GOT3 (cell line): ENCODE measurements around the gene CACHD1.

Experiments
- DNase-seq: peaks from one replicate; lab custom pipeline; 2025; ENCODE audit warnings: mixed read lengths; lab: John Stamatoyannopoulos, UW

CACHD1 gene

DNA sequence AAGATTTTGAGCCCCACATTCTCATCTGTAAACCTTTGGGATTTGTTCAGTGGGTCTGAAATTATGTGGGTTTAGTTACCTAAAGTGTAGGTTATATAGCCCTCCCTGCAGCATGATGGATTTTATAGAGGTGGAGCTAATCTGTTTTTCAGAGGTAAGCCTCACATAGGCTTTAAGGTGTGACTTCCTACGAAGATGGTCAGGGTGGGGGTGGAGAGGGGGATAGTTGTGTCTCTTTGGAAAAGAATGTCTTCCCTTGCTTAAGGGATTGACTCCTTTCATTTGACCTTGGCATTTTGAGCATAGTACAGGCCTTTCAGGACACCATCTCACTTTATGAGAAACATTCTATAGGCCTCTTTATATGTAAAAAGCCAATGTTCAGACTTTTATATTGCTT is 3.4 kb downstream of the CACHD1 start:
- DNase-seq: no peak

GRCh38 chr1:64474133-64474532 is 4.2 kb downstream of the CACHD1 start:
- no peak for DNase-seq

DNA sequence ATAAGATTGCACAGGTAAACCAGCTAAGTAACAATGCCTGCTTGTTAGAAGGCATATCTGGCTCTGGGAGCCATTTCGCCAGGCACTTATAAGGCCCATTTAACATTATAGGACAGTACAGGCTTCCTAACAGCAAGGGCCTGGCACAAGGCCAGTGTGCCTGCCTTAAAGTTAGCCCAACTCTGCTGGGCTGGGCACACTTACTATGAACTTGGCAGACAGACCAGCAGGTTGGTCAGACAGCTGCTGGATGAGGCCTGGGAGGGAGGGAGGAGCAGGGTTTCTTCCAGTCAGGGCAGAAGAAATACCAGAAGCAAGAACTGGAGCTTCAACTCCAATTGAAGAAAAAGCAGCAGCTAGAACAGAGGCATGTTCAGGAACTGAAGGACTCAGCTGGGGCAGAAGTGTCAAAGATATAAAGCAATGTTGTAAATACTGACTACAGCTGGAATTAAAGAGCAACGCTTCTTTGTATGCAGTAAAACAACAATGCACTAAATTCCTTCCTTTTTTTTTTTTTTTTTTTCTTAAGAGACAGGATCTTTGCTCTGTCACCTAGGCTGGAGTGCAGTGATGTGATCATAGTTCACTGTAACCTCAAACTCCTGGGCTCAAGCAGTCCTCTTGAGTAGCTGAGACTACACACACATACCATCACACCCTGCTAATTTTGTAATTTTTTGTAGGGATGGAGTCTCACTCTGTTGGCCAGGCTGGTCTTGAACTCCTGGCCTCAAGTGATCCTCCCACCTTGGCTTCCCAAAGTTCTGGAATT is 4.9 kb downstream of the CACHD1 start:
- DNase-seq: no peak

DNA sequence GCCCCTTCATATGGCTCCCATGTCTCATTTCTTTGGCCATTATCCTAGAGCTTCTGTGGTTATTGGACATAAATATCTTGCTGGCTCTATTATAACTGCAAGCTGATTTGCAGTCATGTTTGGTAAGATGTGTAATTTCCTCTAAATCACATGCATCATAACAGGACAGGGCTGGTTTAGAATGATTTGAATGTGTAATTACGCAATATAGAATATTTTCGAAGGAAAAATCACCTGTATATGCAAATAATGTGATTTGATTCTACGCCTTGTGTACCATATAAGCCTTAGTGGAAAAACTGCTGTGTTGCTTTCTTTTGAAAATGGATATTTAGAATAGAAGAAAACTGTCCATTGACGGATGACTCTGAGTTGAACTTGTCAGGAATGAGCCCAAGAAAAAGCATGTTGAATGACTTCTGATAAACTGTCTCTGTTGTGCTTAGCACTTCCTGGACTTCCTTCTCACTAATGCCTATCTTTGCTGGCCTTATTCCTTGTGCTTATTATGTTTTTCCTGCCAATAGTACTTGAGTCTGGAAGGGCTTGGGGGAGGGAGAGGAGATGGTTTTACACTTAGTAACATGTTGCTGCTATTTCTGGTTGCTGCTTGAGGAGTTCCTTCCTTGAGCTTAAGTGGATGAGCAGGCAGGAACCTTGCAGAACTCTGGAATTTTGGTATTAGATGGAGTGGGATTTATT is 6.5 kb downstream of the CACHD1 start:
- no peak for DNase-seq

- DNase-seq: no peak
Observed at GRCh38 chr1:64478594-64479470, 8.9 kb downstream of the CACHD1 start.

- no peak for DNase-seq
Observed at GRCh38 chr1:64479874-64480273, 9.9 kb downstream of the CACHD1 start.

DNA sequence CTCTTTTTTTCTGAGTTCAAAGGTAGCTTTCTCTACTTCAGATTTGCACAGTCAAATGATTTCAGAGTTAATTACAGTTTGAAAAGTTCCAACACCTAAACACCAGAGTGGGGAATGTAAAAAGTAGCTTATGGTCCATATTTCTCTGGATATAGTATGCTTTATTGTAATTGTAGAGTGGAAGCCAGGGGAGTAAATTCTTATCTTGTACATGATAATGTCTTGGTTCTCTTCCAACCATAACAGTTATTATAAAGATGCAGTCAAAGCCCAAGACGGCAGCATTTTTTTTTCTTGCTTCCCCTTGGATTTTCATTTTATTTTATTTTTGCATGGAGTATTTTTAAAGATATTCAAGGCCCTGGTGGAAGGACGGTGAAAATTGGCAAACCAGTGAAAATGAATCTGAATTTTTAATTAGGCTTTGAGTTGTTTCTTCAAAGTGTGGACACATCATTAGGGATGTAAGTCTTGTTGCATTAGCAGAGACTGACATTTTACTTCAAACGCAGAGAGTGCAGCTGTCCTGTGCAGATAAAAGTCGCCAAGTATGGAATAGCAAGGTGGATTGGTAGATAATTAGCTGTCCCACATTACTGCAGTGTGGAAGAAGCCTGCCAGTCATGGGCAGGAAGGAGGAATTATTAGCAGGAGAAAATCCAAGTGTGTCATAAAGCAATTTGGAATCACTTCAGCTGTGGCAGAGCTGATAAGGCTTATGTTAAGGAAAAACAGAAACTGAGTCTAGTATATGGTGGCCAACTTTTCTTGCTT is 11.3 kb downstream of the CACHD1 start:
- DNase-seq: no peak

- no peak for DNase-seq
Observed at GRCh38 chr1:64482128-64482527, 12.2 kb downstream of the CACHD1 start.

- DNase-seq: no peak
Observed at GRCh38 chr1:64482720-64483119, 12.8 kb downstream of the CACHD1 start.

DNA sequence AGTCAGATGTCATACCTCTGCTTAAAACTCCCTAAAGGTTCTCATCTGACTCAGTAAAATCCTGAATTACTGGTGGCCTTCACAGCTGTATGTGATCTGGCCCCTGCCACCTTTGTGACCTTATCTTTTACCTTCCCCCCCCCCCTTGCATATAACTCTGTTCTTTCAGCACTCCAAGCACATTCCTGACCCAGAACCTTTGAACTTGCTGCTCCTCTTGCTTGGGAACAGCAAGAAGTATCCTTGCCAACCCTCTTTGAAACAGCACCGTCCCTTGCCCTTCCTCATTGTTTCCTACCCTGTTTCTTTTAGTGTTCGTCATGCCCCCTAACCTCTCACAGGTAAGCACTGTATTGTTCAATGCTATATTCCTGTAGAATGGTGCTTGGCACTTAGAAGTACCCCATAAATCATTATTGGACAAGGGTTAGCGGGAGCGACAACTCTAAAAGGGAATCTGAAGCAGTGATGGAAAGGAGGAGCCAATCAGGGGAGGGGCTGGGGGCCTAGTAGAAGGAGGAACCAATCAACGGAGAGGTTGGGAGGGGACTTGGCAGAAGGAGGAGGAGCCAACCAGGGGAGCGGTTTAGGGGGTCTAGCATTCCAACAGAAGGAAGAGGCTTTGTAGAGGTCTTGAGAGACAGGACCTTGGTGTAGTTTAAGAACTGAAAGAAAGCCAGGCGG is 13.9 kb downstream of the CACHD1 start:
- DNase-seq: no peak

GRCh38 chr1:64484651-64485050 is 14.7 kb downstream of the CACHD1 start:
- DNase-seq: no peak

GRCh38 chr1:64486193-64486592 is 16.3 kb downstream of the CACHD1 start:
- DNase-seq: no peak

GRCh38 chr1:64487061-64487460 is 17.1 kb downstream of the CACHD1 start:
- no peak for DNase-seq

DNA sequence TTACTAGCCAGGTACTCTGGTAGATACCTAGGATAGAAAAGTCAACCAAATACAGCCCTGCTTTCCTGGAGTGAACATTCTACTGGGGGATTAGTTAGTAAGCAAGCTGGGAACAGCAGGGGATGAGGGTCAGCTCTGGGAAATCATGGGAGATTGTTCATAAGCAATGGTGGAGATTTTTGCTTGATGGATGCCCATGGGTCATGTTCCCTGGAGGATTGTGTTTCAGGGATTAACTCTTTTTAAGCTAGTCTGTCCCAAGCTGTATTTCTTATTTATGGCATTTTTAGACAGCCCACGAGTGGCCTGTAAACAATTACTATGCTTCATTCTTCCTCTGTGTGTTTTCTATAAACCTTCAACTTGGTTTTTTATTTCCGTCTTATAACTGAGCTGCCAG is 18.9 kb downstream of the CACHD1 start:
- DNase-seq: no peak

DNA sequence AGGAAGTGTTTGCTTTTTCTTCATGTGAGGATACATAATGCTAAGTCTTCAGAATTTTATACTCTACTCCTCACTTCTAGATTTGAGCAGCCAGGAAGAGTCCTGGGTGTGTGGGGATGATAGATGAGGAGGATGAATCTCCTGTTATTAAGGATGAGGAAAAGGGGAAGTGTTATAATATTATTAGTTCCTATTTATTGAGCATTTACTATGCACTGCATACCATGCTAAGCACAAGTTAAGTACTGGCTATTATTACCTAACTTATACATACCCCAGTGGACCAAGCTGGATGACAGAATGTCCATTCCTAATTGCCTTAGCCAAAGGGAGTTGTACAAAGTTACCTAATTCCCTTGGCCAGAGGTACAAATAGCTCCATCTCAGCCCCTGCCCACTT is 19.8 kb downstream of the CACHD1 start:
- DNase-seq: no peak

GRCh38 chr1:64490213-64490818 is 20.4 kb downstream of the CACHD1 start:
- DNase-seq: no peak

GRCh38 chr1:64492424-64492823 is 22.5 kb downstream of the CACHD1 start:
- DNase-seq: no peak

- no peak for DNase-seq
Observed at GRCh38 chr1:64493831-64494230, 23.9 kb downstream of the CACHD1 start.

- no peak for DNase-seq
Observed at GRCh38 chr1:64494659-64495058, 24.7 kb downstream of the CACHD1 start.

DNA sequence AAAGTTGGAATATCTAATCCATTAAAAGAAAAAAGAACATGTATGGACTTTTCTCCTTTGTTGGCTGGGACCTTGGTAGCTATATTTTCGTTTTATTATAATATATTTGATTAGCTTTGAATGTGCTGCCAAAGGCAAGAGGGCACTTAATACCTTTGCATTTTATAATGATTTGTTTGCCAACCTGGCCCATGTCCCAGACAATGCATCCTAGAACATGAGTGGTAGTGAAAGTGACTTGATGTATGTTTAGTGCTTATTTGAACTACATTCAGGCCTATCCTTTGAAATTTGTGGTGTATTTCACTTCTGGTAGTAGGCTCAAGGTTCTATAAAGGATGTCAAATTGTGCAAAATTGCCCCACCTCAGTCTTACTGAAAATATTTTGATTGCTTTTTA is 25.9 kb downstream of the CACHD1 start:
- DNase-seq: no peak

DNA sequence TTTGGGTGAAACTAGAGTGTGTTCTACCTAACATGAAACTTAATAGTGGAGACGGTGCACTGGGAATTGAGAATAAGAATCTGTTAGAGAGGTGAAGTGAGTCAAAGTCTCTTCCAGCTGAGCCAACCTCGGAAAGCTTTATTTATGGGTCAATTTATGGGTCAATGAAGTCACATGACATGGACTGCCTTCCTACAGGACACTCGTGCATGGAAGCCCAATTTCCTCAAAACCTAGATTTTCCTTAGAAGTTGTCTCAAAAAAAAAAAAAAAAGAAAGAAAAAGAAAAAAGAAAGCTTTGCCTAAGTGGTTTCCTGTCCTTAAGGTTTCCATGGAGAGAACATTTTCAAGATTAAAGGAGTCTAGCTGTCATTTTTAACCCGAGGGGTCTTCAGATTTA is 26.7 kb downstream of the CACHD1 start:
- DNase-seq: no peak
